Islet precursor cell (in vitro differentiated cells): ENCODE results near the gene F2RL3.

Experiments
- DNase-seq: peaks from one replicate; pipeline ENCODE4 v3.0.0-alpha.2; 2018

F2RL3 gene

DNA sequence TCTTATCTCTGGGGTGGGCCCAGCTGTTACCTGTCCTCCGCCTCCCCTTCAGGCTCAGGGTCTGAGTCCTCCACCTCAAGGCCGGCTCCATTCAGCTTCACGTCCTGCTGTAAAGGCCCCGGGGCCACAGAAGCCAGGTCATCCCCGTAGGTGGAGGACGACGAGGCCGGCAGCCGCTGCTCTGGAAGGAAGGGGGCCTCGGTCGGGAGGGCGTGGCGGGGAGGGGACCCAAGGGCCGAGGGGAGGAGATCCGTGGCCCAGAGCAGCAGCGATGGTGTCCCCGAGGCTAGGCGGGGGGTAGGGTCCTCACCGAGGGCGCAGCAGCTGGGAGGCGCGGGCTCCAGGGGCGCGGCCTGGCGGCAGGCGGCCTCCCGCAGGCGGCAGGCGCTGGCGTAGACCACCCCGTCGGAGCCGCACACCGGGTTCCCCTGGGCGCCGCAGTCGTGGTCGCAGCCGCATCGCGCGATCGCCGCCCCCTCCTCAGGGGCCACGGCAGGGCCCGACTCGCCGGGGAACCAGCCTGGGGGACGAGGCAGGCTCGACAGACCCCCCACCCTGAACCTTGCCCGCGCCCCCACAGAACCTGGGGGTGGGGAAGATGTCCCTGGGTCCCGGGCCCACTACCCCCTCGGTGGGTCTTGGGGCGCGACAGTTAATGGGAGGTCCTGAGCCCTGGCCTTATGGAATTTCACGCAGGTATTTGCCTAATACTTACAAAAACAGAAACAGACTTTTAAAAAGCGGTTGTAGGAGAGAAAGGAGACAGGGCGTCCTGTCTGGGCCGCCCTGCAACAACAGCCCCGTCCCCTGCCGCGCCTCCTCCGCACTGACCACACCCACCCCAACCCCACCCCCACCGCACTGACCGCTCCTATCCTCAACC, 7.6 kb downstream of the F2RL3 start:
- DNase-seq: peak; percentile 72

DNA sequence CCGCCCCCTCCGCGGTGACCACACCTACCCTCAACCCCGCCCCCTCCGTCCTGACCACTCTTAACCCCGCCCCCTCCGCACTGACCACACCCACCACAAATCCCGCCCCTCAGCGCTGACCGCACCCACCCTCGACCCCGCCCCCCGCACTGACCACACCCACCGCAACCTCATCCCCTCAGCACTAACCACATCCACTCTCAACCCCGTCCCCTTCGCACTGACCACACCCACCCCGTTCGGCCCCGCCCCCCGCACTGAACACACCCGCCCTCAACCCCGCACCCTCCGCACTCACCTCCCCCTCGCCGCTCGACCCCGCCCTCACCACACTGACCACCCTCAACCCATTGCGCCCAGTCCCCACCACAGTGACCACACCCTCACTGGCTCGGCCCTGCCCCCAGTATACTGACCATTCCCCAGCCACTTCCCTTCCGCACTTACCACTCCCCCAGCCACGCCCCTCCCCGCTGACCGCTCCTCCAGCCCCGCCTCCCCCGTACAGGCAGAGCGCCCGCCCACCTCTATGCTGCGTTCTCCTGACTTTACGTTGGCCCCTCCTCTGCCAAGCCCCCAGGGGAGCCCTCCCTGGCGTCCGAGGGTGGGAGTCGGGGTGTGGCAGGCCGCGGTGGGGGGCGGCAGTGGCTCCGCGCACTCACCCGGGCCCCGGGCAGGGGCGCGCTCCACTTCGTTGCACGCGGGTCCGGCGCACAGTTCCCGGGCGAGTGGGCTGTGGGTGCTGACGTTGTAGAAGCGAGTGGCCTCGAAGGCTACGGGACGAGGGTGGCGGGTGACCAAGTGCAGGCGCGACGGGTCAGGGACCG, 8.4 kb downstream of the F2RL3 start:
- DNase-seq: peak; percentile 99

DNA sequence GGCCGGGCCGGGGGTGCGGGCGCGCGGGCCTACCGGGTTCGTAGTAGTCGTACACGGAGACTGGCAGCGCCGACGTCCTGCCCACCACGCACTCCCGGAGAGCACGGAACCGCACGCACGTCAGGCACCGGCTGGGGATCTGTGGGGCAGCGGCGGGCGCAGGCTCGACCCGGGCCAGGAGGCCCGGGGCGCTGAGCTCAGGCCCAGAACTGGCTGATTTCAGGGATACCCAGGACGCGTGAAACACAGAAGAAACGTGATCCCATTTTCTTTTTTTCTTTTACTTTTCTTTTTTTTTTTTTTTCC, 9.0 kb downstream of the F2RL3 start:
- no peak for DNase-seq

DNA sequence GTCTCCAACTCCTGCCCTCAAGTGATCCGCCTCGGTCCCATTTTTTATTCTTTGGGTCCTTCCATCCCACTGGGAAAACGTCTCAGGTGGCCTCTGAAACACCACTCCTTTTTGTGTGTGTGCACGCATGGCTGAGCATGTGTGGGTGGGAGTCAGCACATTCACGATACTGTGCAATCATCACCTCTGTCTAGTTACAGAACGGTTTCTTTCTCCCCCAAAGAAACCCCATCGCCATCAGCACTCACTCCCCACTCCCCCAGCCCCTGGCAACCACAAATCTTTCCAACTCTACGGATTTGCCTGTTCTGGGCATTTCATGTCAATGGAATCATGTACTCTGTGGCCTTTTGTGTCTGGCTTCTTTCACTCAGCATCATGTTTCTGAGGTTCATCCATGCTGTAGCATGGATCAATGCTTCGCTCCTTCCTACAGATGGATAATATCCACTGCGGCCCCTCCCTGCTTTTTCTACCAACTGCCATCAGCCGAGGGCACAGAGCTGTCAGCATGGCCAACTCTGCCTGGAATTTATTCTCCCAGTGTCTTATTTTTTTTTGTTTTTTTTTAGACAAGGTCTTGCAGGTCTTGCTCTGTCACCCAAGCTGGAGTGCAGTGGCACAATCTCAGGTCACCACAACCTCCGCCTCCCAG, 9.7 kb downstream of the F2RL3 start:
- DNase-seq: no peak

DNA sequence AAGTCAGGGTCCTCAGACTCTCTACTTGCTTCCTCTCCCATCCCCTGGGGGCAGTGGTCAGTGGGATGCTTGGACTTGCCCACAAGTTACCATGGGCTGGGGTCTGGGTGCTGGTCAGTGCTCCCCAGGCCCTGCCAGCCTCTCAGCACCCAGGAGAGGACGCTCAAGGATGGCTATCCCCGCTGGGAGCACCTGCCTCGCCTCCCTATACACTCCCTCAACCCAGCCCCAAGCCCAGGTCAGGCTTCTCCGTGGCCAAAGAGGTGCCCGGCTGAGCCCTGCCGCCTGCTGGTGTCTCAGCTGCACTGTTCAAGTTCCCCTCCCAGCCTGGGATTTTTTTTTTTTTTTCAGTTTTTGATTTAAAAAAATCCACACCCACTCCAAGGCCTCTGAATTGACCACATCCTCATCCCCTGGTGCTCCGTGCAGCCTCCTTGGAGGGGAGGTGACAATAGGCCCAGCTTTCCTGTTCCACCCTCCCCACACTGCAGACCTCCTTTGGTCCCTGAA, 10.8 kb downstream of the F2RL3 start:
- peak; percentile 84 for DNase-seq

- DNase-seq: no peak
Observed at GRCh38 chr19:16901491-16902175, 12.8 kb downstream of the F2RL3 start.

GRCh38 chr19:16902545-16902944, 13.7 kb downstream of the F2RL3 start:
- DNase-seq: no peak

- no peak for DNase-seq
Observed at GRCh38 chr19:16903347-16903746, 14.5 kb downstream of the F2RL3 start.

DNA sequence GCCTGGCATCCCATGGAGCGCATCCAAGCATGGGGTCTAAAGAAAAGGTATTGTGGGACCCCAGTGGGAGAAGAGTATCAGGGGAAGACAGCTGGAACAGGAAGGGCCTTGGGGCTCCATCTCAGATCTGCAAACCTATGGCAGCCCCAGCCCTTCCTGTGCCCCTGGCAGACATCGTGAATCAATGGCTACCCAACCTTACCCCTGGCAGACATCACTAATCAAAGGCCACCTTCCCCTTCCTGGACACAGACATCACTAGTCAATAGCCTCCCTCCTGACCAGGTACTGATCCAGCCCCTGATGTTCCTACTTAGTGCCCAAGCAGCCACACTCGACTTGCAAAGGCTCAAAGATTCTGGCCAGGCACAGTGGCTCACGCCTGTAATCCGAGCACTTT, 15.8 kb downstream of the F2RL3 start:
- no peak for DNase-seq

DNA sequence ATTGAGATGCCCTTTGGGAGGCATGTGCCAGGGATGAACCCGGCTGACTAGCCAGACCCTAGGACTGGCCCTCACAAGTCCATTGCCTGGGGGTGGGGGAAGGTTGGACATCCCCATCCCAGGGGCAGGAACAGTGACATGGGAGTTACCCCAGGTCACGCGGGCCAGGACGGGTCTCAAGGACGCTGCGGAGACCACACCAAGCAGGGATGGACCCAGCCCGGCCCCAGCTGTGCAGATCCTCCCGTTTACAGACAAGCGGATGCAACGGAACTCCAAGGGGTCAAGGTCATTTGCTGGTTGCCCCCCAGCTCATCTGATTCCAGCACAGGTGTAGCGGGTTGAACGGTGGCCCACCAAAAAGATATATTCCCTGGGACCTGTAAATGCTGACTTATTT, 20.0 kb downstream of the F2RL3 start:
- DNase-seq: no peak

- no peak for DNase-seq
Observed at GRCh38 chr19:16911046-16911445, 22.2 kb downstream of the F2RL3 start.

- DNase-seq: no peak
Observed at GRCh38 chr19:16912780-16913179, 24.0 kb downstream of the F2RL3 start.

DNA sequence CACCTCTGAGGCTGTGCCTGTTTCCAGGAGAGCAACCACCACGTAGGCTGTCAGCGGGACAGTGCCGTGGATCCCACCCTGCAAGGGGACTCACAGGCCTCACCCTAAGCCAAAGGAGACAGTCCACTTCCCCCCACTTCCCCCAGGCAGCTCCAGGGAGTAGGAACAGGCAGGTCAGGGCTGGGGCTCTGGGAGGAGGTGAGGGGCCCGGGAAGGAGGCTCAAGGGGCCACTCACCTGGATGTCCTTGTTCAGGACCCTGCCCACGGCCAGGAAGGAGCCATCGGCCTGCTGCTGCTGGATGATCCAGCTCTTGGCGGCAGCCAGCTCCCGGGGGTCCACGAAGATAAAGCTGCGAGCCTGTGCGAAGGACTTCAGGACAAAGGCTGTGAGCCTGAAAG, 25.6 kb downstream of the F2RL3 start:
- DNase-seq: no peak

GRCh38 chr19:16915135-16915534, 26.3 kb downstream of the F2RL3 start:
- DNase-seq: no peak

GRCh38 chr19:16915734-16916133, 26.9 kb downstream of the F2RL3 start:
- DNase-seq: no peak

DNA sequence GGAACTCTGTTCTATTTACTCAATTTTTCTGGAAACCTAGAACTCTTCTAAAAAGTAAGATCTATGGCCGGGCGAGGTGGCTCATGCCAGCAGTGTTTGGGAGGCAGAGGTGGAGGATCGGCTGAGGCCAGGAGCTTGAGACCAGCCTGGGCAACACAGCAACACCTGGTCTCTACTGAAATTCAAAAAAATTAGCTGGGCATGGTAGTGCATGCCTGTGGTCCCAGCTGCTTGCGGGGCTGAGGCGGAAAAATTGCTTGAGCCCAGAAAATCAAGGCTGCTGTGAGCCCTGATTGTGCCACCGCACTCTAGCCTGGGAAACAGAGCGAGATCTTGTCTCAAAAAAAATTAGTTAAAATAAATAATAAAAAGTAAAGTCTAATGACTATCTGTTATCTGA, 28.6 kb downstream of the F2RL3 start:
- DNase-seq: no peak

- no peak for DNase-seq
Observed at GRCh38 chr19:16919496-16919895, 30.7 kb downstream of the F2RL3 start.

GRCh38 chr19:16920816-16921529, 32.2 kb downstream of the F2RL3 start:
- no peak for DNase-seq

DNA sequence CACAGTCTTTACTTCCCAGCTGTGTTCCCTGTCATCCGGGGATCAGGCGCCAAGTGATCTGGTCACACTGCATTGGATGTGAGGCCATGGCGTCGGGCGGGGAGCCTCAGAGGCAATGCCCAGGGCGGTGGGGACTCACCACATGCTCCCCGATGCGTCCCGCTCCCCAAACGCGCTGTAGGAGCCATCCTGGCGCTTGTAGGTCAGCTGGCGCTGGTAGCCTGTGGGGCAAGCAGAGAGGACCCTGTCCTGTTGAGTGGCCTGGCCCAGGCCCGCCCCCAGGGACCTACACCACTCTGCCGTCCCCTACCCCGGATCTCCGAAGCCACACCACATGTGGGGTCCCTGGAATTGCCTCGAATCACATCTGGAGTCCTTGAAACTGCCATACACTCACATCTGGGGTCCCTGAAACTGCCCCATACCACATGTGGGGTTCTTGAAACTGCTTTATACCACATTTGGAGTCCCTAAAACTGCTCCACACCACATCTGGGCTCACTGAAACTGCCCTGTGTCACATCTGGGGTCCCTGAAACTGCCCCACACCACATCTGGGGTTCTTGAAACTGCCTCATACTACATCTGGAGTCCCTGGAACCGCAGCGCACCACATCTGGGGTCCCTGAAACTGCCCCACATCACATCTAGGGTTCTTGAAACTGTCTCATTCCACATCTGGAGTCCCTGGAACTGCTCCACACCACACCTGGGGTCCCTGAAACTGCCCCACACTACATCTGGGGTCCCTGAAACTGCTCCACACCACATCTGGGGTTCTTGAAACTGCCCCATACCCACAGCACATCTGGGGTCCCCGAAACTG, 33.2 kb downstream of the F2RL3 start:
- no peak for DNase-seq

DNA sequence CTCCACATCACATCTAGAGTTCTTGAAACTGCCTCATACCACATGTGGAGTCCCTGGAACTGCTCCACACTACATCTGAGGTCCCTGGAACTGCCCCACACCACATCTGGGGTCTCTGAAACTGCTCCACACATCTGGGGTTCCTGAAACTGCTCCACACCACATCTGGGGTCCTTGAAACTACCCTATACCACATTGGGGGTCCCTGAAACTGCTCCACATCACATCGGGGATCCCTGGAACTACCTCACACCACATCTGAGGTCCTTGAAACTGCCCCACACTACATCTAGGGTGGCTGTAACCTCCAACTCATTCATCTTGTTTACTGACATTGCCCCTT, 33.8 kb downstream of the F2RL3 start:
- DNase-seq: no peak

- DNase-seq: no peak
Observed at GRCh38 chr19:16922949-16923348, 34.1 kb downstream of the F2RL3 start.
